ENCODE results near the gene SMC1B.
"Not testable (repeated sequence)": the region's sequence is repeated elsewhere in the genome, so short reads cannot be mapped to it uniquely, and the experiment has no call there.

SMC1B gene

GRCh38 chr22:45452565-45453379 is 39.4 kb upstream of the SMC1B start:
- Histone ChIP-seq H3K9me3 (ENCODE audit: insufficient read depth, low read depth, low read length) (no peaks in the 10 kb centered on the region), H3K4me3 (ENCODE audit: low read length) (no peak overlapping the region), H3K27me3 (ENCODE audit: insufficient read depth, low read length) (no peaks in the 10 kb centered on the region), H3K4me1 (ENCODE audit: insufficient read depth, low read length) (no peaks in the 10 kb centered on the region), H3K36me3 (ENCODE audit: insufficient read depth, low read depth, low read length) (no peaks in the 10 kb centered on the region), H3K9ac (ENCODE audit: low read depth, low read length) (no peak overlapping the region), H3K27ac (ENCODE audit: low read length) (no peak overlapping the region)

GRCh38 chr22:45451972-45452371 is 38.6 kb upstream of the SMC1B start:
- H3K36me3 ChIP-seq (ENCODE audit: insufficient read depth, low read depth, low read length), result no peaks in the 10 kb centered on the region
- H3K27ac ChIP-seq (ENCODE audit: low read length), result no peak overlapping the region
- no peaks in the 10 kb centered on the region for H3K4me1 ChIP-seq (ENCODE audit: insufficient read depth, low read length)
- no peaks in the 10 kb centered on the region for H3K27me3 ChIP-seq (ENCODE audit: insufficient read depth, low read length)
- H3K9me3 ChIP-seq (ENCODE audit: insufficient read depth, low read depth, low read length), result no peaks in the 10 kb centered on the region
- no peak overlapping the region for H3K9ac ChIP-seq (ENCODE audit: low read depth, low read length)
- no peak overlapping the region for H3K4me3 ChIP-seq (ENCODE audit: low read length)

GRCh38 chr22:45450921-45451651 is 37.7 kb upstream of the SMC1B start:
- Histone ChIP-seq H3K27me3 (ENCODE audit: insufficient read depth, low read length) (no peaks in the 10 kb centered on the region), H3K4me3 (ENCODE audit: low read length) (no peak overlapping the region), H3K27ac (ENCODE audit: low read length) (no peak overlapping the region), H3K4me1 (ENCODE audit: insufficient read depth, low read length) (no peaks in the 10 kb centered on the region), H3K36me3 (ENCODE audit: insufficient read depth, low read depth, low read length) (no peaks in the 10 kb centered on the region), H3K9me3 (ENCODE audit: insufficient read depth, low read depth, low read length) (no peaks in the 10 kb centered on the region), H3K9ac (ENCODE audit: low read depth, low read length) (no peak overlapping the region)

GRCh38 chr22:45450101-45450785 is 36.8 kb upstream of the SMC1B start:
- Histone ChIP-seq H3K36me3 (ENCODE audit: insufficient read depth, low read depth, low read length) (no peaks in the 10 kb centered on the region), H3K9me3 (ENCODE audit: insufficient read depth, low read depth, low read length) (no peaks in the 10 kb centered on the region), H3K4me3 (ENCODE audit: low read length) (no peak overlapping the region), H3K4me1 (ENCODE audit: insufficient read depth, low read length) (no peaks in the 10 kb centered on the region), H3K27me3 (ENCODE audit: insufficient read depth, low read length) (no peaks in the 10 kb centered on the region), H3K9ac (ENCODE audit: low read depth, low read length) (no peak overlapping the region), H3K27ac (ENCODE audit: low read length) (no peak overlapping the region)

- H3K36me3 ChIP-seq (ENCODE audit: insufficient read depth, low read depth, low read length); H3K4me3 ChIP-seq (ENCODE audit: low read length); H3K27me3 ChIP-seq (ENCODE audit: insufficient read depth, low read length); H3K4me1 ChIP-seq (ENCODE audit: insufficient read depth, low read length); H3K9me3 ChIP-seq (ENCODE audit: insufficient read depth, low read depth, low read length); H3K27ac ChIP-seq (ENCODE audit: low read length); H3K9ac ChIP-seq (ENCODE audit: low read depth, low read length): not testable (repeated sequence)
Observed at GRCh38 chr22:45449442-45449841, 36.0 kb upstream of the SMC1B start.

- Histone ChIP-seq H3K27me3 (ENCODE audit: insufficient read depth, low read length) (no peaks in the 10 kb centered on the region), H3K4me1 (ENCODE audit: insufficient read depth, low read length) (no peaks in the 10 kb centered on the region), H3K36me3 (ENCODE audit: insufficient read depth, low read depth, low read length) (no peaks in the 10 kb centered on the region), H3K9ac (ENCODE audit: low read depth, low read length) (no peak overlapping the region), H3K9me3 (ENCODE audit: insufficient read depth, low read depth, low read length) (no peaks in the 10 kb centered on the region), H3K4me3 (ENCODE audit: low read length) (no peak overlapping the region), H3K27ac (ENCODE audit: low read length) (no peak overlapping the region)
Observed at GRCh38 chr22:45448431-45448830, 35.0 kb upstream of the SMC1B start.

GRCh38 chr22:45447596-45447995 is 34.2 kb upstream of the SMC1B start:
- not testable (repeated sequence) for H3K9me3 ChIP-seq (ENCODE audit: insufficient read depth, low read depth, low read length); H3K9ac ChIP-seq (ENCODE audit: low read depth, low read length); H3K36me3 ChIP-seq (ENCODE audit: insufficient read depth, low read depth, low read length); H3K27me3 ChIP-seq (ENCODE audit: insufficient read depth, low read length); H3K4me3 ChIP-seq (ENCODE audit: low read length); H3K4me1 ChIP-seq (ENCODE audit: insufficient read depth, low read length); H3K27ac ChIP-seq (ENCODE audit: low read length)

GRCh38 chr22:45446216-45446615 is 32.8 kb upstream of the SMC1B start:
- H3K9ac ChIP-seq (ENCODE audit: low read depth, low read length), result no peak overlapping the region
- H3K27ac ChIP-seq (ENCODE audit: low read length), result no peak overlapping the region
- H3K4me3 ChIP-seq (ENCODE audit: low read length), result no peak overlapping the region
- no peaks in the 10 kb centered on the region for H3K4me1 ChIP-seq (ENCODE audit: insufficient read depth, low read length)
- H3K36me3 ChIP-seq (ENCODE audit: insufficient read depth, low read depth, low read length), result no peaks in the 10 kb centered on the region
- H3K27me3 ChIP-seq (ENCODE audit: insufficient read depth, low read length), result no peaks in the 10 kb centered on the region
- H3K9me3 ChIP-seq (ENCODE audit: insufficient read depth, low read depth, low read length), result no peaks in the 10 kb centered on the region

- no peaks in the 10 kb centered on the region for H3K9me3 ChIP-seq (ENCODE audit: insufficient read depth, low read depth, low read length)
- H3K4me1 ChIP-seq (ENCODE audit: insufficient read depth, low read length), result no peaks in the 10 kb centered on the region
- H3K9ac ChIP-seq (ENCODE audit: low read depth, low read length), result no peak overlapping the region
- no peaks in the 10 kb centered on the region for H3K27me3 ChIP-seq (ENCODE audit: insufficient read depth, low read length)
- H3K4me3 ChIP-seq (ENCODE audit: low read length), result no peak overlapping the region
- no peaks in the 10 kb centered on the region for H3K36me3 ChIP-seq (ENCODE audit: insufficient read depth, low read depth, low read length)
- no peak overlapping the region for H3K27ac ChIP-seq (ENCODE audit: low read length)
Observed at GRCh38 chr22:45445031-45445710, 31.8 kb upstream of the SMC1B start.

- Histone ChIP-seq H3K9me3 (ENCODE audit: insufficient read depth, low read depth, low read length) (no peaks in the 10 kb centered on the region), H3K4me3 (ENCODE audit: low read length) (no peak overlapping the region), H3K27me3 (ENCODE audit: insufficient read depth, low read length) (no peaks in the 10 kb centered on the region), H3K9ac (ENCODE audit: low read depth, low read length) (no peak overlapping the region), H3K36me3 (ENCODE audit: insufficient read depth, low read depth, low read length) (no peaks in the 10 kb centered on the region), H3K27ac (ENCODE audit: low read length) (no peak overlapping the region), H3K4me1 (ENCODE audit: insufficient read depth, low read length) (no peaks in the 10 kb centered on the region)
Observed at GRCh38 chr22:45444168-45444567, 30.8 kb upstream of the SMC1B start.

- Histone ChIP-seq H3K4me1 (ENCODE audit: insufficient read depth, low read length) (no peaks in the 10 kb centered on the region), H3K9ac (ENCODE audit: low read depth, low read length) (no peak overlapping the region), H3K9me3 (ENCODE audit: insufficient read depth, low read depth, low read length) (no peaks in the 10 kb centered on the region), H3K27me3 (ENCODE audit: insufficient read depth, low read length) (no peaks in the 10 kb centered on the region), H3K36me3 (ENCODE audit: insufficient read depth, low read depth, low read length) (no peaks in the 10 kb centered on the region), H3K4me3 (ENCODE audit: low read length) (no peak overlapping the region), H3K27ac (ENCODE audit: low read length) (no peak overlapping the region)
Observed at GRCh38 chr22:45442116-45442515, 28.7 kb upstream of the SMC1B start.
